Thoracic aorta (tissue), 2 donors: ENCODE measurements around the gene HERPUD1. TPM values are rescaled to one million over a fixed set of nuclear protein-coding genes. Genes with fewer than 3 reads are reported as not detected.
A peak's percentile ranks its signal among the peaks of the same experiment; 100 is the strongest.

Experiments
- ATAC-seq: fragments of 150-250 bp; one replicate; pipeline ENCODE4 v1.8.0; 2017; ENCODE audit warnings: low read depth; ENCODE audit not compliant: insufficient number of reproducible peaks, low FRiP score
- DNase-seq: peaks from one replicate; pipeline ENCODE4 v3.0.0-alpha.2; 2020; ENCODE audit warnings: low spot score
- H3K27ac ChIP-seq, 2 donors: fragments of 200-600 bp; sonication (generic); 1 replicate in 1 of 2; 2 replicates in 1 of 2; pipeline ENCODE4 v1.5.1; 2016; ENCODE audit warnings: mild to moderate bottlenecking in 2 of 2, moderate library complexity in 2 of 2
- H3K27me3 ChIP-seq: fragments of 200-600 bp; sonication (generic); replicated peaks from 2 replicates; pipeline ENCODE4 v1.6.0; 2016; ENCODE audit warnings: mild to moderate bottlenecking; ENCODE audit not compliant: insufficient read depth
- H3K36me3 ChIP-seq: fragments of 200-600 bp; sonication (generic); one replicate; pipeline ENCODE4 v1.5.1; 2016
- H3K4me1 ChIP-seq, 2 donors: fragments of 200-600 bp; sonication (generic); 1 replicate in 1 of 2; 2 replicates in 1 of 2; pipeline versions ENCODE4 v1.5.1 to v1.6.0; 2016; ENCODE audit warnings: low read depth in 2 of 2, mild to moderate bottlenecking in 1 of 2; ENCODE audit not compliant: control insufficient read depth in 1 of 2
- H3K4me3 ChIP-seq: fragments of 200-600 bp; sonication (generic); 2 replicates; pipeline ENCODE4 v1.5.1; 2016; ENCODE audit warnings: mild to moderate bottlenecking
- H3K9me3 ChIP-seq: fragments of 200-600 bp; sonication (generic); 2 replicates; pipeline ENCODE4 v1.5.1; 2016
- CTCF ChIP-seq: fragments of 200-600 bp; sonication (generic); IDR thresholded peaks from one replicate; pipeline ENCODE4 v1.5.1; 2019; ENCODE audit warnings: antibody characterized with exemption
- total RNA-seq, 2 donors: library from RNA; depleted of rRNA; stranded (reverse); fragments of >200 nt; gene quantifications; one replicate each; pipeline versions ENCODE4 v1.1.0 to v1.2.3, GENCODE V29; 2016

Gene HERPUD1
- total RNA-seq, 2 donors from 2014 or later = 220 to 232 TPM

GRCh38 chr16:56946767-56947603 is 15.0 kb downstream of the HERPUD1 start:
- Histone ChIP-seq H3K36me3 (peaks cover 24% of the 10 kb centered on the region), H3K9me3 (no peaks in the 10 kb centered on the region), H3K27ac (peak overlapping the region; percentile 38 to 47), H3K4me1 (peaks cover 0 to 12% of the 10 kb centered on the region in 2 donors), H3K27me3 (no peaks in the 10 kb centered on the region), H3K4me3 (no peak overlapping the region)
- no peak for TF ChIP-seq CTCF
- DNase-seq (no peak), ATAC-seq (no peak)

- Histone ChIP-seq H3K27ac (no peak overlapping the region), H3K36me3 (peaks cover 19% of the 10 kb centered on the region), H3K4me3 (no peak overlapping the region), H3K27me3 (no peaks in the 10 kb centered on the region), H3K4me1 (peaks cover 0 to 12% of the 10 kb centered on the region in 2 donors), H3K9me3 (no peaks in the 10 kb centered on the region)
- TF ChIP-seq CTCF = no peak
- DNase-seq = no peak
- ATAC-seq = no peak
These were observed 15.7 kb downstream of the HERPUD1 start for GRCh38 chr16:56947604-56947995.

GRCh38 chr16:56948234-56948633 is 16.3 kb downstream of the HERPUD1 start:
- no peak overlapping the region for H3K4me3 ChIP-seq
- H3K27me3 ChIP-seq = no peaks in the 10 kb centered on the region
- DNase-seq (no peak), ATAC-seq (no peak)
- no peak for TF ChIP-seq CTCF
- H3K9me3 ChIP-seq = no peaks in the 10 kb centered on the region
- no peak overlapping the region for H3K27ac ChIP-seq
- peaks cover 0 to 12% of the 10 kb centered on the region in 2 donors for H3K4me1 ChIP-seq
- H3K36me3 ChIP-seq = peaks cover 12% of the 10 kb centered on the region

GRCh38 chr16:56950051-56950450 is 18.1 kb downstream of the HERPUD1 start:
- no peaks in the 10 kb centered on the region for H3K9me3 ChIP-seq
- no peak for ATAC-seq
- H3K36me3 ChIP-seq = peaks cover 5% of the 10 kb centered on the region
- peaks cover 0 to 6% of the 10 kb centered on the region in 2 donors for H3K4me1 ChIP-seq
- DNase-seq = no peak
- TF ChIP-seq CTCF = no peak
- H3K27ac ChIP-seq = no peak overlapping the region
- no peak overlapping the region for H3K4me3 ChIP-seq
- H3K27me3 ChIP-seq = no peaks in the 10 kb centered on the region

- no peak for TF ChIP-seq CTCF
- no peaks in the 10 kb centered on the region for H3K27me3 ChIP-seq
- no peak overlapping the region for H3K4me3 ChIP-seq
- DNase-seq = no peak
- H3K4me1 ChIP-seq = peaks cover 0 to 2% of the 10 kb centered on the region in 2 donors
- ATAC-seq = no peak
- peaks cover 1% of the 10 kb centered on the region for H3K36me3 ChIP-seq
- H3K9me3 ChIP-seq = no peaks in the 10 kb centered on the region
- no peak overlapping the region for H3K27ac ChIP-seq
These were observed 18.5 kb downstream of the HERPUD1 start for GRCh38 chr16:56950455-56950854.
